ENCODE measurements around the gene THADA.

The THADA gene

GRCh38 chr2:43368483-43369385 lies 227.1 kb downstream of the THADA start:
- Histone ChIP-seq H3K9me3 (ENCODE audit: control insufficient read depth, insufficient read depth, low read depth, low read length) (no peaks in the 10 kb centered on the region), H3K9ac (ENCODE audit: low read length) (no peak overlapping the region), H3K27ac (ENCODE audit: low read depth, low read length) (no peak overlapping the region), H3K4me1 (ENCODE audit: control insufficient read depth, insufficient read depth, low read length) (peaks cover 5% of the 10 kb centered on the region; the same call in 1 of the 2 replicates), H3K36me3 (ENCODE audit: control insufficient read depth, insufficient read depth, low read length) (no peaks in the 10 kb centered on the region), H3K4me3 (ENCODE audit: low read depth, low read length) (no peak overlapping the region), H3K27me3 (ENCODE audit: control insufficient read depth, insufficient read depth, low read length) (no peaks in the 10 kb centered on the region)

- Histone ChIP-seq H3K9ac (ENCODE audit: low read length) (no peak overlapping the region), H3K9me3 (ENCODE audit: control insufficient read depth, insufficient read depth, low read depth, low read length) (no peaks in the 10 kb centered on the region), H3K36me3 (ENCODE audit: control insufficient read depth, insufficient read depth, low read length) (no peaks in the 10 kb centered on the region), H3K27ac (ENCODE audit: low read depth, low read length) (no peak overlapping the region), H3K4me3 (ENCODE audit: low read depth, low read length) (no peak overlapping the region), H3K27me3 (ENCODE audit: control insufficient read depth, insufficient read depth, low read length) (no peaks in the 10 kb centered on the region), H3K4me1 (ENCODE audit: control insufficient read depth, insufficient read depth, low read length) (peaks cover 5% of the 10 kb centered on the region; the same call in 1 of the 2 replicates)
Observed at GRCh38 chr2:43367012-43367782, 228.6 kb downstream of the THADA start.

- no peaks in the 10 kb centered on the region for H3K36me3 ChIP-seq (ENCODE audit: control insufficient read depth, insufficient read depth, low read length)
- H3K27me3 ChIP-seq (ENCODE audit: control insufficient read depth, insufficient read depth, low read length): no peaks in the 10 kb centered on the region
- no peak overlapping the region for H3K4me3 ChIP-seq (ENCODE audit: low read depth, low read length)
- H3K27ac ChIP-seq (ENCODE audit: low read depth, low read length): no peak overlapping the region
- no peaks in the 10 kb centered on the region; the same call in 1 of the 2 replicates for H3K4me1 ChIP-seq (ENCODE audit: control insufficient read depth, insufficient read depth, low read length)
- H3K9me3 ChIP-seq (ENCODE audit: control insufficient read depth, insufficient read depth, low read depth, low read length): no peaks in the 10 kb centered on the region
- no peak overlapping the region for H3K9ac ChIP-seq (ENCODE audit: low read length)
Observed at GRCh38 chr2:43363120-43363519, 232.7 kb downstream of the THADA start.

- no peak overlapping the region for H3K27ac ChIP-seq (ENCODE audit: low read depth, low read length)
- H3K9ac ChIP-seq (ENCODE audit: low read length): no peak overlapping the region
- no peak overlapping the region for H3K4me3 ChIP-seq (ENCODE audit: low read depth, low read length)
- H3K36me3 ChIP-seq (ENCODE audit: control insufficient read depth, insufficient read depth, low read length): no peaks in the 10 kb centered on the region
- H3K4me1 ChIP-seq (ENCODE audit: control insufficient read depth, insufficient read depth, low read length): no peaks in the 10 kb centered on the region; the same call in 1 of the 2 replicates
- H3K9me3 ChIP-seq (ENCODE audit: control insufficient read depth, insufficient read depth, low read depth, low read length): no peaks in the 10 kb centered on the region
- no peaks in the 10 kb centered on the region for H3K27me3 ChIP-seq (ENCODE audit: control insufficient read depth, insufficient read depth, low read length)
Observed at GRCh38 chr2:43361286-43361685, 234.6 kb downstream of the THADA start.

- H3K36me3 ChIP-seq (ENCODE audit: control insufficient read depth, insufficient read depth, low read length): no peaks in the 10 kb centered on the region
- no peaks in the 10 kb centered on the region for H3K27me3 ChIP-seq (ENCODE audit: control insufficient read depth, insufficient read depth, low read length)
- H3K27ac ChIP-seq (ENCODE audit: low read depth, low read length): no peak overlapping the region
- no peaks in the 10 kb centered on the region; the same call in 1 of the 2 replicates for H3K4me1 ChIP-seq (ENCODE audit: control insufficient read depth, insufficient read depth, low read length)
- H3K9ac ChIP-seq (ENCODE audit: low read length): no peak overlapping the region
- H3K9me3 ChIP-seq (ENCODE audit: control insufficient read depth, insufficient read depth, low read depth, low read length): no peaks in the 10 kb centered on the region
- no peak overlapping the region for H3K4me3 ChIP-seq (ENCODE audit: low read depth, low read length)
Observed at GRCh38 chr2:43360137-43360536, 235.7 kb downstream of the THADA start.

GRCh38 chr2:43358410-43359201 lies 237.2 kb downstream of the THADA start:
- Histone ChIP-seq H3K36me3 (ENCODE audit: control insufficient read depth, insufficient read depth, low read length) (no peaks in the 10 kb centered on the region), H3K27ac (ENCODE audit: low read depth, low read length) (no peak overlapping the region), H3K4me3 (ENCODE audit: low read depth, low read length) (no peak overlapping the region)

GRCh38 chr2:43356774-43357173 lies 239.1 kb downstream of the THADA start:
- H3K27me3 ChIP-seq (ENCODE audit: control insufficient read depth, insufficient read depth, low read length): no peaks in the 10 kb centered on the region
- no peaks in the 10 kb centered on the region for H3K9me3 ChIP-seq (ENCODE audit: control insufficient read depth, insufficient read depth, low read depth, low read length)
- H3K4me3 ChIP-seq (ENCODE audit: low read depth, low read length): no peak overlapping the region
- H3K4me1 ChIP-seq (ENCODE audit: control insufficient read depth, insufficient read depth, low read length): no peaks in the 10 kb centered on the region; the same call in 1 of the 2 replicates
- H3K27ac ChIP-seq (ENCODE audit: low read depth, low read length): no peak overlapping the region
- H3K36me3 ChIP-seq (ENCODE audit: control insufficient read depth, insufficient read depth, low read length): no peaks in the 10 kb centered on the region
- no peak overlapping the region for H3K9ac ChIP-seq (ENCODE audit: low read length)

More at GRCh38 chr2:43358410-43359201, 237.2 kb downstream of the THADA start:
- Histone ChIP-seq H3K9me3 (ENCODE audit: control insufficient read depth, insufficient read depth, low read depth, low read length) (no peaks in the 10 kb centered on the region), H3K4me1 (ENCODE audit: control insufficient read depth, insufficient read depth, low read length) (no peaks in the 10 kb centered on the region; the same call in 1 of the 2 replicates), H3K9ac (ENCODE audit: low read length) (no peak overlapping the region), H3K27me3 (ENCODE audit: control insufficient read depth, insufficient read depth, low read length) (no peaks in the 10 kb centered on the region)

- H3K27me3 ChIP-seq (ENCODE audit: control insufficient read depth, insufficient read depth, low read length): no peaks in the 10 kb centered on the region
- no peak overlapping the region for H3K27ac ChIP-seq (ENCODE audit: low read depth, low read length)
- H3K9me3 ChIP-seq (ENCODE audit: control insufficient read depth, insufficient read depth, low read depth, low read length): no peaks in the 10 kb centered on the region
Observed at GRCh38 chr2:43355399-43355798, 240.4 kb downstream of the THADA start.

GRCh38 chr2:43349904-43350303 lies 245.9 kb downstream of the THADA start:
- Histone ChIP-seq H3K27me3 (ENCODE audit: control insufficient read depth, insufficient read depth, low read length) (no peaks in the 10 kb centered on the region), H3K9ac (ENCODE audit: low read length) (no peak overlapping the region), H3K9me3 (ENCODE audit: control insufficient read depth, insufficient read depth, low read depth, low read length) (no peaks in the 10 kb centered on the region), H3K4me3 (ENCODE audit: low read depth, low read length) (no peak overlapping the region), H3K27ac (ENCODE audit: low read depth, low read length) (no peak overlapping the region), H3K36me3 (ENCODE audit: control insufficient read depth, insufficient read depth, low read length) (no peaks in the 10 kb centered on the region), H3K4me1 (ENCODE audit: control insufficient read depth, insufficient read depth, low read length) (peaks cover 39% of the 10 kb centered on the region)

More at GRCh38 chr2:43355399-43355798, 240.4 kb downstream of the THADA start:
- H3K4me1 ChIP-seq (ENCODE audit: control insufficient read depth, insufficient read depth, low read length): peaks cover 10% of the 10 kb centered on the region; the same call in 1 of the 2 replicates
- H3K36me3 ChIP-seq (ENCODE audit: control insufficient read depth, insufficient read depth, low read length): no peaks in the 10 kb centered on the region
- H3K9ac ChIP-seq (ENCODE audit: low read length): no peak overlapping the region
- no peak overlapping the region for H3K4me3 ChIP-seq (ENCODE audit: low read depth, low read length)

- Histone ChIP-seq H3K27ac (ENCODE audit: low read depth, low read length) (no peak overlapping the region), H3K27me3 (ENCODE audit: control insufficient read depth, insufficient read depth, low read length) (no peaks in the 10 kb centered on the region), H3K4me1 (ENCODE audit: control insufficient read depth, insufficient read depth, low read length) (peaks cover 42% of the 10 kb centered on the region), H3K9ac (ENCODE audit: low read length) (no peak overlapping the region), H3K4me3 (ENCODE audit: low read depth, low read length) (no peak overlapping the region), H3K9me3 (ENCODE audit: control insufficient read depth, insufficient read depth, low read depth, low read length) (no peaks in the 10 kb centered on the region), H3K36me3 (ENCODE audit: control insufficient read depth, insufficient read depth, low read length) (no peaks in the 10 kb centered on the region)
Observed at GRCh38 chr2:43348908-43349661, 246.8 kb downstream of the THADA start.
